Stimulated activated CD8-positive, alpha-beta memory T cell treated with anti-CD3 and anti-CD28 coated beads, Interleukin-7, amount 100 ng/mL, for 48 hours (primary cell): Measurements from ENCODE around the gene TNFRSF14.
"Not testable (repeated sequence)": the region's sequence is repeated elsewhere in the genome, so short reads cannot be mapped to it uniquely, and the experiment has no call there.

ENCODE experiments used
- DNase-seq, 2 donors: peaks; one replicate each; pipeline ENCODE4 v3.0.0-alpha.2; 2020; ENCODE audit warnings: low read depth in 1 of 2; ENCODE audit errors: extremely low read depth in 1 of 2

Gene TNFRSF14

DNA sequence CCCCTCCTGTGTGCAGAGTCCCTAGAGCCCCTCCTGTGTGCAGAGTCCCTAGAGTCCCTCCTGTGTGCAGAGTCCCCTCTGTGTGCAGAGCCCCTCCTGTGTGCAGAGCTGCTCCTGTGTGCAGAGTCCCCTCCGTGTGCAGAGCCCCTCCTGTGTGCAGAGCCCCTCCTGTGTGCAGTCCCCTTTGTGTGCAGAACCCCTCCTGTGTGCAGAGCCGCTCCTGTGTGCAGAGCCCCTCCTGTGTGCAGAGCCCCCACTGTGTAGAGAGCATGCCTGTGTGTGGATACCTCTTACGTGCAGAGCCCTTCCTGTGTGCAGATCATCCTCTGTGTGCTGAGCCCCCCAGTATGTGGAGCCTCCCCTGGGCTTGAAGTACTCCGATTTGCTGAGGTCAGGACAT is 17.8 kb upstream of the TNFRSF14 start:
- DNase-seq = no peak

DNA sequence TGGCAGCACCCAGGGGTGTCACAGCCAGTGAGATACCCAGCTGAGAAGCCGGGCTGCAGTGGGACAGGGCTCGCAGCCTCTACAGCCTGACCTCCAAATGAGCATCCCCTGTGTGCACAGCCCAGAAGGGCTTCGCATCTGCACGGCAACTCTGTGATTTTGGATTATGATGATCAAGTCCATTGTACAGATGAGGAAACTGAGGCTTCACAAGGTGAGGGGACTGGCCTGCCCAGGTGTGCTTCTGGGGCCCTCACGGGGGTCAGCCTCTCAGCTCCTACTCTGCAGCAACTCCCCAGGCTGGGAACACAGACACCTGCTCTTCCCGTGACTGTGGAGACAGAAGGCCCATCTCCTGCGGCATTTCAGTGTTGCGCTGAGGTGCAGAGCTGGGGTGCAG is 17.3 kb upstream of the TNFRSF14 start:
- DNase-seq = no peak

DNA sequence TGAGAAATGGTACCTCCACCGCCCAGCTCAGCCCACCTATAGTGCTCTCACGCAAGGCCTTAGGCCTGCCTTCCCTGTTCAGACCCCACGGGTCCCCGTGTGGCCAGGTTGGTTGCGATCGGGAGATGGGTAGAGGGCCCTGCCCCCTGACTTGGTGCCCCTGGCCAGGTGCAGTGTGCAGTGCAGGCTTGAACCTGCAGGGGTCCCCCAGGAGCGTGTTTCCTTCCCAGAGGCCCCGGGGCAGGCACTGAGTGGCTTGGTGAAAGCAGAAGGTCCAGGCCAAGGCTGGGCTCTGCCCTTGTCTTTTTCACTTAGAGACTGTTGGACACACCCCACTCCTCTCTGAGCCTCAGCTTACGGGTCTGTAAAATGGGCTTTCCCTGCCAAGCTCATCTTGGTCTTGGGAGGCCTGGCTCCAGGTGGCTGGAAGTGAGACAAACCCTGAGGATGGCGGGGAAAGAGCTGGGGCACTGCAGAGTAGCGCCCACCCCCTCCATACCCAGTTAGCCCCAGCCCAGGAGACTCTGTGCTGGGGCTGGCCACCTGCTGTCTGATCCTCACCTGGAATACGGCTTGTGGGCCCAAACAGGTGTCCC is 16.8 kb upstream of the TNFRSF14 start:
- DNase-seq = no peak

DNA sequence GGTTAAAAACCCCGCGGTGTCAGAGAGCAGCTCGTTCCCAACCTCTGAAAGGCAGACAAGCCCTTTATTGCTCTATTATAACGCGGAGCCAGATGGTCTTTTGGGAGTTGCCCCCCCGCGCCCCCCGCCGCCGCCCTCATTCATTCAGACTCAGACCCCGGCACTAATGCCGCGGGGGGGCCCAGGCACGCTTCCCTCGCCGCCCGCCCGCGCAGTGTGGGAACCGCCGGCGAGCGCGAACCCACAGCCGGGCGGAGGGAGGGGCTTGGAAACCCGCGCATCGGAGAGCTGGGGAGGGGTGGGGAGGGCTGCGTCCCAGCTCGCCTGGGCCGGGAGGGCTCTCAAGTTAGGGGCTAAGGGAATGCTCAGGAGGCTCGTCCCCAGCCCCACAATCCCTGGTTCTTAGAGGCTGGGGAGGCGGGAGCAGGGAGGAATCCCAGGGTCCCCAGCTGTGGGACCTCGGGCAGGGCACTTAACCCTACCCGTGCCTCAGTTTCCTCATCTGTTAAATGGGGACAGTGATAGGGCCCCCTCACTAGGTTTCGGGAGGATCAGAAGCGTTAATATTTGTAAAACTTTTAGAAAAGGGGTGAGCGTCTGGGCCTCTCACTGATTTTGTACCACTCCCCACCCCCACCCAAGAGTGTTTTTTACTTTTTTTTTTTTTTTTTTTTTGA is 15.2 kb upstream of the TNFRSF14 start:
- DNase-seq = no peak

DNA sequence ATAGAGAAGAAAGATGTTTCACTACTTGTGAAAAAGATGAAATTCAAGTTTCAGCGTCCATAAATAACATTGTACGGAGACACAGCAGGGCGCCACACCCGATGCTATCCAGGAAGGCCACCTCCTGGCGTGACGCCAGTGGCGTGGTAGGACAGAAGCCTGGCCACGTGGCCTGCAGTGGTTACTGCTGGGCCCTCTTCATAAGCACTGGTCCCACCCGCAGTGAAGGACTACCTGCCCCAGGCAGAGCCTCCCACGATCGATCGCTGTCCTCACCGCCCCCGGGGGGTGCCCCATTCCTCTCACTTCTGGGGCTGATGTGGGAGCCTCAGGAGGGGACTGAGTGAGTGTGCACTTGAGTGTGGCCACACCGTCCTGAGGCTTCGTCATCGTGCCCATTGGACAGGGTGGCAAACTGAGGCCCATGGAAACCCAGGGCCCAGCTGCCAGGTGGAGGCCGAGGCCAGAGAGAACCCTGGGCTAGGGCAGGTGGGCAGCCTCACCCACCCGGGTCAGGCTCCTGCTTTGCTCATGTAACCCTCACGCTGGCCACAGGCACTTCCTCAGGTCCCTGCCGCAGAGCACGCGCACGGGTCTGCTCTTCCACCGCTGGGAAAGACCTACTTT is 14.4 kb upstream of the TNFRSF14 start:
- DNase-seq = no peak

- DNase-seq = no peak
These were observed 13.8 kb upstream of the TNFRSF14 start for GRCh38 chr1:2542246-2542915.

- DNase-seq = no peak
These were observed 12.6 kb upstream of the TNFRSF14 start for GRCh38 chr1:2543543-2544092.

GRCh38 chr1:2544093-2544874 is 11.9 kb upstream of the TNFRSF14 start:
- no peak for DNase-seq

DNA sequence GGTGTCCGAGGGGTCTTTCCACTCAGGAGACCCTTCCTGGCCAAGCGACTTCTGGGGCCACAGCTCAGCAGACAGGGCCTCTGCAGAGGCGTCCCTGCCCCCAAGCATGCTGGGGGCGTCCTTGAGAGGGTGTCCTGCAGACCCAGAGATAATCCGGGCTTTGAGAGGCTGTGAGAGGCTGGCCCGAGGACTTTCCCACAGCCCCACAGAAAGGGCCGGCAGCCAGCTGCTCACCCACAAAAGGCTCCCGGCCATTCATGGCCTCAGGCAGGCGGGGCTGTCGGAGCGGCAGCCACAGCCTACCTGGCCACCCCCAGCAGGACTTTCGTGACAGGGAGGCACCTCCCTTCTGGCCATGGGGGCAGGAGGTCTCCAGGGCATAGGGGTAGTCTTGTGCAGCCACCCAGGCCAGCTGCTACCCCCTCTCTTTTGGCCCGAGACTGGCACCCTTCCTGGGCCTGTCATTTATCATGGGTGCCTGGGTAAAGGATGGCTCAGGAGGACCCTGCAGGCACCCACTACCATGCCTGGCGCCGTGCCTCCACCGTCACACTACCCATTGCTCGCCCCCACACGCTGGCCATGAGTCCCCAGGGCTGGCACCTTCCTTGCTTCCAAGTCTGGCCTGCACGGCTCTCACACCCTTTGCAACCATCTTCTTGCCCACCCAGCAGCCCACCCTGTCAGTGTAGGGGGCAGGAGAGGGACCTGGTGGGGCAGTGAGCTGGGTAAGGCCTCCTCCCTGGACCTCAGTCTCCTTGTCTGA is 11.1 kb upstream of the TNFRSF14 start:
- DNase-seq = no peak

- DNase-seq = peak; percentile 74 to 79
These were observed 10.2 kb upstream of the TNFRSF14 start for GRCh38 chr1:2545754-2546514.

- peak; percentile 72 to 82 for DNase-seq
These were observed 9.5 kb upstream of the TNFRSF14 start for GRCh38 chr1:2546515-2547209.

- peak; percentile 49 to 67 for DNase-seq
These were observed 8.7 kb upstream of the TNFRSF14 start for GRCh38 chr1:2547210-2548067.

DNA sequence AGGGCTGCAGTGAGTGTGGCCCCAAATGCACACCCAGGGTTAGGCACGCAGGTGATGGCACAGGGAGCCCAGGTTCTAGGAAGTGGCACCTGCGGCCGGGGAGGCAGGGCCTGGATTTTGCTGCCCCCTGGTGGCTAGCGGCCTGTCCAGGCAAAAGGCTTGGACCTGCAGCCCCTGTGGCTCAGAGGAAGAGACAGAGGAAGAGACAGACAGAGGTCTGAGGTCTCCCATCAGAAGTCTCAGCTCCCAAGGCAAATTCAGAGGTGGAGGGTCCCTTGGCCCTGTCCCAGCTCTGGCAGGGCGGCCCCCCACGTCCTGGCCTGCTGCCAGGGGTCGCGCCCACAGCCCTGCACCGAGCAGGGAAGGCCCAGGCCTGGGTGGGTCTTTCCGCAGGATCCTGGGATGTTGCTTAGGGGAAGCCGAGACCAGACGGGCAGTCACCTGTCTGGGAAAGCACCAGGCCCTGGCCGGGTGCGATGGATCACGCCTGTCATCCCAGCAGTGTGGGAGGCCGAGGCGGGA is 8.0 kb upstream of the TNFRSF14 start:
- peak; percentile 67 to 77 for DNase-seq

DNA sequence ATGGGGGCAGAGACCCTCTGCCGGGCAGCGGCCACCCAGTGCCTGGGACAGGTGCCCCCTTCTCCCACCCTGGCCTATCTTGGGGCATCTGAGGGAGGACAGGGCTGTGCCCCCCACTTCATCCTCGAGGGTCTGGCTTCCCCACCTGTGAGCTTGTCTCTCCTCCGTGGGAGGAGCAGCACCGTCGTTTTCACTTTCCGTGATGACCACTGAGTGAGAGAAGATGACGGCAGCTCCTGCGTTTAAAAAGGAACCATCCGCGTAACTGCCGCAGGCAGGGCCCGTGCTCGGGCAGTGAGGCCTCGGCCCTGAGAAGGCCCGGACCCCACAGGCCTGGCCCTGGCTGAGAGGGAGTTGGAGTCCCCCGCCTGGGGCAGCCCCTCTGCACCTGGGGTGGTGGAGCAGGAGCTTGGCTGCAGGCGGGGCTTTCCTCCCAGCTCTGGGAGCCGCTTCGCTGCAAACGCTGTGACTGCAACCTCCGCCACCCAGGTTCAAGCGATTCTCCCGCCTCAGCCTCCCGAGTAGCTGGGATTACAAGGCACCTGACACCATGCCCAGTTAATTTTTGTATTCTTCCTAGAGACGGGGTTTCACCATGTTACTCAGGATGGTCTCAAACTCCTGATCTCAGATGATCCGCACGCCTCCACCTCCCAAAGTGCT is 6.7 kb upstream of the TNFRSF14 start:
- not testable (repeated sequence) for DNase-seq

DNA sequence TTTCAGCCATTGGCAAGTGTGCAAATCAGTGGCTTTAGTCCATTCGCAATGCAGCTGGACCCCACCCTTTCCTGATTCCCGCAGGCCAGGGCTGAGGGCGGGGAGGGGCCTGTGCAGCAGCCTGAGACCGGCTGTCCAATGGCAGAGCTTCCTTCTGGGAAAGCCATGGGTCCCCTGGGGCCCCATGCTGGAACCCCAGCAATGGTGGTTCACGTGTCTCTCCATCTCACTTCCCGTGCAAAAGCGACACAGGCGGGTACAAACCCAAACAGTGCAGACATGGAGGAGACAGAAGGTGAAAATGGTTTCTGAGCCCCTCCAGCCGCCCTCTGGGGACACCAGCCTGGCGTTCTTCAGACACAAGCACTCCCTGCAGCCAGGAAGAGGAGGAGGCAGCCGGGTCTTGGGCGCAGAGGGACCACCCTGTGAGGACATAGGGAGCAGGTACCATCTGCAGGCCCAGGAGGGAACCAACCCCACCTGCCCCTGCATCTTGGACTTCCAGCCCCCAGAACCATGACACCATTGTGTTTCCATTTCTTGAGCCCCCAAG is 5.8 kb upstream of the TNFRSF14 start:
- DNase-seq = not testable (repeated sequence)

DNA sequence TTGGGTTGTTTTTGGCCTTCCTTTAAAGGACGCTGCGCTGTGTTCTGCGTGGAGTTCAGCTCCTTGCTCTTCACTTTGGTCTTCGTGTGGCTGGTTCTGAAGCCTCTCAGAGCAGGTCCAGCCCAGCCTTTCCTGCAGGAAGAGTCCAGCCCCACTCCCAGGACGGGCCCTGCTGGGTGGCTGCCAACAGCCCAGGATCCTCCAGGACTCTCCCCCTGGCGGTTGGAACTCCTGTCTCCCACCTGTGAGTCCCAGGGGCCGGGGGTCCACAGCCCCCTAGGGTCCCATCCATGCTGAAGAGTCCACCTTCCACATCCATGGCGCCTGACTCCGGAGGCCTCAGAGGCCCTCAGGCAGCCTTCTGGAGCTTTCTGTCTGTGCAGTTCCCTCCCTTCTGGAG is 4.6 kb upstream of the TNFRSF14 start:
- not testable (repeated sequence) for DNase-seq

- no peak for DNase-seq
These were observed 4.0 kb upstream of the TNFRSF14 start for GRCh38 chr1:2552189-2552588.
